IPS-NIHi7 (cell line): ENCODE results near the gene LRRC8D.
A peak's percentile ranks its signal among the peaks of the same experiment; 100 is the strongest.

Experiments used
- DNase-seq: peaks from one replicate; pipeline ENCODE4 v3.0.0; 2012; ENCODE audit warnings: mixed read lengths; ENCODE audit errors: extremely low spot score

Gene LRRC8D

DNA sequence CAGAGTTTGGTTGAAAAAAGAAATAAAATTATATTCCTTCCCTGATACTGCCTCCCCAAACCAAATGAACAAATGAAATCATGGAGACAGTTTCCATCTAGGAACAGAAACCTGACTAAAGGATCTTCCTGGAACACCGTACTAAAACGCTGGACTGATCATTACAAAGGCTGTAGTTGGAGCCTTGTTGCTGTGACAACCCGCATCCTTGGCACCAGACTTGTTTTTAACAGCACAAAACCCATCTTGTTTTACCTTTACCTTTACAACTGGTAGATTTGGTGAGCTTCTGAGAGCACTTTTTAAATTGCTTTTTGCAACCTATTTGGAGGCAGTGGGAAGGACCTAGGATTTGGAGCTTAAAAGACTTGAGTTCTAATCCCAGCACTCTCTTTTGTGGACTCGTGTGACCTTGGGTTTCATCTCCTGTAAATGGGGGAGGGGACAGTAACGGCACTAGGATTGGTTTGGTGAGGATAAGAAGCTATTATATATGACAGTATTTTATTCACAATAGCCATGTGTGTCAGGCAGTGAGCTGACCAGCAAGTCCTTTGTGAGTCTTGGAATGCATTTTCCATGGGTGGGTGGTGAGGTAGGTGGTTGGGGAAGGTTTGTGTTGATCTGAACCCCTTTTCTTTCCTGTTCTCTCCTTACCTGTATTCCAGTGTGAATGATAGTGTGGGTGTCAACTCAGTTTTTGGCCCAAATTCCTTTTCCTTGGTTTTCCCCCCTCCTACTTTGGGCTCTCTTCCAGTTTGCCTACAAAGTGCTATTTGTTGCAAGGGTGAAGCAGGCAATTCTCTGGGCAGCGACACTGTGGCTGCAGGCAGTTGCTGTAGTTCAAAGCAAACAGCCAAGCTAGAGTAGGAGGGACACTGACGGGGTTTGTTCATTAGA, 12.6 kb downstream of the LRRC8D start:
- DNase-seq = no peak

DNA sequence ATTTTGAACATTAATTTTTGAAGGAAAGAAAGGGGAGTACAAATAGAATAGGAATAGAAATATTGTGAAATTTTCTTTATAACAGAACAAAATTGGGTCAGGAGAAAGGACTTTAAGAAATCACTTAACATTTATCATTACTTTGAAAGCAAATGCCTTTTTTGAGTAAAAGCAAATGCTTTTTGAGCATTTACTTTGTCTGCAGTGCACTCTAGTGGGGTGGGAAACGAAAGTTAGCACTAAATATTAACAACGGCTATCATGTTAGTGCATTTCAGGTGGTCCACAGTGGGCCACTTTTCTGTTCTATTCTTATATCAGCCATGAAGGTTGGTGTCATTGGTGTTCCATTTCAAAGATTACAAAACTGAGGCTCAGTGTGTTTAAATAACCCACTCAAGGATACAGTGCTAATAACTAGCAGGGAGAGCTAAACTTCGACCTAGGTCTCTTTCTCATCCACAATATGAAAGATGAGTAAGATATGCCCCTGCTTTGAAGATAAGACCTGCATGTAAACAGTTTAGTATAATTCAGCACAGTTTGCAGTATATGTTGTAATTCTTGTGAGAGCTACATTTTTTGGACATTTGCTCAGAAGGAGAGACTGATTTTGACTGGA, 13.4 kb downstream of the LRRC8D start:
- no peak for DNase-seq

DNA sequence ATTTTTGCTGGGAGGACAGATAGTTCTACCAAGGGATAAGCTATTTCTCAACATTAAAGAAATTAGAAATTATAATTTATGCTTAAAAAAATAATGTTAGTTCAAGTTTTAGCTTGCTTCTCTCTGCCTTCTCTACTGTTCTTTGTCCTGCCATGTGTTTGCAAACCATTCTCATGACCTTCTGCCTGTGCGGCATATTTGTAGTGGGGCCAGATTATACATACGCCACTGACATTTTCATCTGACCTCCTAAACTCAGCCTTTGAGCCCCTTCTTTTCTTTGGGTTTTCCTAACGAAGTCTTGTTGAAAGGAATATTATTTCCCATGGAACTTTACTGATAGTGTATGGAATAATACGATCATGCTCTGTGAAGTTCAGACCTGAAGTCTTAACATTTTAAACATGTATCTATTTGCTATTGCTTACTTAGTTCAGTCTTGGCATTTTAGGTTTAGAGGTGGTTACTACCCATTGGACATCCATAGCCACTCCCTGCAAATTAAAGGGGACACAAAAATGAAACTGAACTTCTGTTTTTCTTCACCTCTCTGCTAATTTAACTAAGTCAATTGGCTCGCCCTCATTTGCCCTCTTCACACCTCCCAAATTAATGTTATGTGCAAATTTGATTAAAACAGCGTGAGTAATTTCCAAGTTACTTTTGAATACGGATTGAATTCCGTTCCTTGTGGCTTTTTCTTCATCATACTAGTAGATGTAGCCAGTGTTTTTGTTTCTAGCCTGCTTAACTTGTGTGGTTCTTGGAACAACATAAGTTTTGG, 15.6 kb downstream of the LRRC8D start:
- no peak for DNase-seq

DNA sequence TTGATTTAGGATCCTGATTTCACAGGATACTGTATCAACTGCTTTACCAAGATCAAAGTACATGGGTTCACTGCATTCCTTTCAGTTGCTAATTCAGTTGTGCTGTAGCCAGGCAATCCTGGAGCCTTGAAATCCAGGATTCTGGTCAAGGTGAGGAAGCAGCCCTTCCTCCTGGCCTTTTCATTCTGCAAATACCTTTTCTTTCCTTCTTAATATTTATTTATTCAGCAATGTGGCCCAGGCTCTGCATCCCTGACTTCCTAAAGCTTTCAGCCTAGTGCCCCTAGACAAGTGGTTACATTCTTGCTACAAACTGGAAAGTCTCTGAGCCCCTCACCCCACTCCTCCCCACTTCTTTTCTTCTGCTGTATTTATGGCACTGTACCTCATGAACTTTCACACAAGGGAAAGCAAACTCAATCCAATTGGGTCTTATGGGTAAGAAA, 16.2 kb downstream of the LRRC8D start:
- DNase-seq = peak; percentile 49

DNA sequence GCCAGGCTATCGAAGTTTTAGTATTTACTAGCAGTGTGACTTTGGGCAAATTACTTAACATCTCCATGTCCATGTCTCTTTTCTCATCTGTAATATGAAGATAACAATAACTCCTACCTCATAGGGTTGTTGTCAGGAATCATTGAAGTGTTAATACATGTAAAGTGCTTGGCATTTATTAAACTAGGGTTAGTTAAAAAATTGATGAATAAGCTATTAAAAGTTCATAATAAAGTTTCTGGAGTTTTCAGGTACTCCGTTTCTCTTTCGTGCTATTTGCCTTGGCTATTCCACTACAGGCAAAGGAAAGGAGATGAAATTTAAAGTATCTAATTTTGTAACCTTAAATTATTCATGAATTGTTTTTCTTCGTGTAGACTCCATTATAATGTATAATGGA, 16.7 kb downstream of the LRRC8D start:
- DNase-seq = no peak

DNA sequence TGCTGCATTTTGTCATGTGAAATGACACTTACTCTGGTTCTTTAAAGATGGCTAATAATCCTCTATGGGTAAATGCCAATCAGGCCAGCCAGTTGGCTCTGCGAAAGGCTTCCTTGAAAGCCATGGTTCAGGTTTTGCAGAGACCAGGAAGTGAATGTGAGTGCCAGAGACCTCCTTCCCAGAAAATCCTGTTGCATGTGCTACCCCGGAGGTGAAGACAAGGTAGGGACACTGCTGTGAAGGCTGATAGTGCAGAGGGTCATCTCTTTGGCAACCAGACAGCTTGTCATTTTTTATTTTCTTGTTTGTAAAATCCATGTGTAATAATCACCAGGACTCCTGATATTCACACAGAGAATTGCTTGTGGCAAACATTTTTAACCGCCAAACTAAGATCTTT, 18.7 kb downstream of the LRRC8D start:
- DNase-seq = no peak

DNA sequence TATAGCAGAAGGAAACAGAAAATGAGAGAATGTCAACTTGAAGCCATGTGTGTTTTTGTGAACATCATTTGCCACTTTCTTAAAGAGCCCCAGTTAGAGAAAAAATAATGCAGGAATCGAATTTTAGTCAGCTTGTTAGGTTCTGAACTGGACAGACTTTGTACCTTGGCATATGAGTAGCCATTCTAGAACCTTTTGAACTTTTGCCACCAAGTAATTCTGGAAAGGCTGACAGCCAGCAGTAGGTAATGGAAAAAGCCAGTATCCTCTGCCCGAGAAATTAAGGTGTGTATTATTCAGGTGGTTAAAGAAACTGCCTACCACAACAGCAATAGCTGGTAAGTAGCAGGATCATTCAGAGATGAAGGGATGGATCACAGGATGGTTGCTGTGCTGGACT, 20.7 kb downstream of the LRRC8D start:
- no peak for DNase-seq

DNA sequence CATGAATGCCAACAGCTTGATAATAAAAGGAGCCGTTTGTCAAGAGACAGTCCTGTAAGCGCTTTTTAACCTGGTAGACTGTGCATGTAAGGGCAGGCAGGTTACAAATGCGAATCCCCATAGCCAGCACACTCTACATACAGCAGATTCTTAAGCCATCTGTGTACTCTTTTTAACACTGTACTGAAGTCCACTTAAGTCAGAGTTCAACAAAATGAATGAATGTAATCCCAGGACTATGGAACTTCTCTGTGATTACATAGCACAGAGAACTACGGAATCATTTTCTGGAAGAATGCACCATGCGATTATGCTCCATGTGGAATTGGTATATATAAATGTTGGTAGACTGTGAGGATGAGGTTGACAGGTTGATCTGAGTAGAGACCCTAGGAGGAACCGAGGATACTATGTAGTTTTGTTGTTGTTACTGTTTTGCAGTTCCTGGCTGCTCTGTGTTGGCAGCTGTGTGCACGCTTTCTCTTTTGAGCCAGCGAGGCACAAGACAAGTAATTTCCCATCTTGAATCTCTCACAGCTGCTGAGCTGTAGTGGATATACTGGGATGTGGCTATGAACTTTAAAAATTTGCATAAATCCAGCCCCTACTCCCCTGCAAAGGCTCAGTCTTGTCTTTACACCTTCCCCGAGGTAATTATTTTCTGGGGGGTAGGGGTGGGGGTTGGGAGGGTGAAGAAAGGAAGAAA, 21.9 kb downstream of the LRRC8D start:
- no peak for DNase-seq

DNA sequence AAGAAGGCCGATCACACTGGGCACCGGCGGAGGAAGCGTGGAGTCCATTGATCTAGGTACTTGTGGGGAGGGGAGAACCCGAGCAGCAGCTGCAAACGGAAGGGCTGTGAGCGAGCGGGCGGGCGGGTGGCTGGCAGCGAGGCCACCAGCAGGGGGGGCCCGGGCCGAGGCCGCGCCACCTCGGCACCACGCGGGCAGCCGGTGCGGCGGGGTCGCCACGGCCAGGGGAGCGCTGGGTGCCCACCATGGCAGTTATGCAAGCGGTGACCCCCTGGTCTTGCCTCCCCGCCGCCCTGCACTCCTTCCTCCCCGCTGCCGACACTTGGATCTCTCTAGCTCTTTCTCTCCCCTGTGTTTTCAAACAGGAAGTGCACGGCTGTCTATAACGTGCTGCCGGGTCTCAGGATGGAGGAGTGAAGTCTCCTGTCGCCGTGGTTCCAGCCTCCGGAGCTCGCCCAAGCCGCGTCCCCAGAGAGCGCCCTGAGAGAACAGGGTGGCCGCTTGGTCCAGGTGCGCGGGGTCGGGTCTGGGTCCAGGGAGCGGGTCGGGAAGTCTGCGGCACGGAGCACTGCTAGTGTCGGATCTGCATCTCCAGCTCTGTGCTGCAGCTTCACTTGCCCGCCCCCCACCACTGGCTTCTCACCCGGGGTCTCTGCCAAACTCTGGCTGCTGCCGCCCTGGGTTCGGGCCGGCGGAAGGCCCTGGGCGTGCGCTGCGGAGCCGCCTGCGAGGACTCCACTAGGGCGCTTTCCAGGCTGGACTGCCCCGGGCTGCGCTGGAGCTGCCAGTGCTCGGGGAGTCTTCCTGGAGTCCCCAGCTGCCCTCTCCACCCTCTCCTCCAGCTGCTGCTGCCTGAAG, 22.7 kb downstream of the LRRC8D start:
- peak; percentile 90 for DNase-seq

DNA sequence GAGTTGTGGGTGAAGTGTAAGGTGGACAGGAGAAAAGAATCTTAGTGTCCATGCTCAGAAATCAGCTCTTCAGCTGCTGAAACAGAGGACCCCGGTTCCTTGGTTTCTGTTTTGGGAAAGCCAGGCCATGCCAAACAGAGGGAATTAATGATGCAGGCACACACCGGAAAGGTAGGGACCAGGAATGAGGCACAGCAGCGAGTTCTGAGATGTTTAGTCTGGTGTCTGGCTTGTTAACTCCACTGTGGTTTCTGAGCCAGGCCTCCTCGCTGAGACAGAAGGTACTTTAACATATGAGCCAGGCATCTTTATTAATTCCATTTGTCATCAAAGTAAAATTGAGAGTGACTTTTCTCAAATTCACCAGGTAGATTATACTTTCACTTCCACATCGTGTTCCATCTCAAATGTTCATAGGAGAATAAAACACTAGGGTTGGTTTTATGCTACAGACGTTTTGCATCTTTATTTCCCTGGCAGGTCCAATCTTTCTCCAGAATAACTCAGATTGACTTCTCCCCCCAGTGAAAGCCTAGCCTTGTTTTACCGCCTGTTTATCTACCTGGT, 23.5 kb downstream of the LRRC8D start:
- DNase-seq = no peak

DNA sequence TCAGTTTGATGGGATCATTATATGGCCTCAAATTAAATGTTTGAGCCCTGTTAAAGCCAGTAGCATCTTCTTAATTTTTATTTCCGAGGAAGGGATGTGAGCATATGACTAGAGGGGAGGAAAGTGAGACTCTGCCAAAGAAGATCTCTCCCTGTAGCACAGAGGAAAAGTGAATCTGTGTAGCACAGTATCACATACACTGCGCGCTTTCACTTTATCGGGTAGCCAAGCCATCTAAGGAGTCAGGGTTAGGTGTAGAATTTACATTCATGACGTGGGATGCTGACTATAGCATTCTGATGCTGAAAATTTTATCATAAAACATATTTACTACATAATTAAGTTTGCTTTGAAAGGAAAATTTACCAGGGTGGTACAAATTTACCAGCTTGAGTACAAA, 24.0 kb downstream of the LRRC8D start:
- no peak for DNase-seq

DNA sequence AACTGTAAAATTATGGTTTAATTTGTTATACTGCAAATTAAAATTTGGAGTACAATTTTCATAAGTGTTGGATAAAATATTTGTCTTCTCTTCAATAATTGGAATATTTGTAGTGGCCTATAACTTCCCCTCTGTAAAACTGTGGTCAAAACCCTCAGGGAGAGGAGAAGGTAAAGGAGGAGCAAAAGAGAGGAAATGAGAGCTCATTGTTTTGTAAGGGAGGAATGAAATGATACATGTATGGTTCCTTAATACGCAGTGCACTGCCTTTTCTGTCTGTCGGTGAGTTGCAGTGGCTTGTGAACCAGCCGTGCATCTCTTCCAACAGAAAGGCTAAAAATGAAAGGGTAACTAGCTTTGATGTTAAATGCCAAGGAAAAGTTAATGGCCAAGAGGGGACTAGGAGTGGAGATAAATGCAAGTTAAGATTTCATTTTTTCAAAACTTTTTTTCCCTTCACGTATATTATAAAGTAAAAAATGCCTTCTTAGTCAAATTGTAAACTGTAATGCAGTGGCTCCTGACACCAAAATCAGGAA, 26.4 kb downstream of the LRRC8D start:
- no peak for DNase-seq

DNA sequence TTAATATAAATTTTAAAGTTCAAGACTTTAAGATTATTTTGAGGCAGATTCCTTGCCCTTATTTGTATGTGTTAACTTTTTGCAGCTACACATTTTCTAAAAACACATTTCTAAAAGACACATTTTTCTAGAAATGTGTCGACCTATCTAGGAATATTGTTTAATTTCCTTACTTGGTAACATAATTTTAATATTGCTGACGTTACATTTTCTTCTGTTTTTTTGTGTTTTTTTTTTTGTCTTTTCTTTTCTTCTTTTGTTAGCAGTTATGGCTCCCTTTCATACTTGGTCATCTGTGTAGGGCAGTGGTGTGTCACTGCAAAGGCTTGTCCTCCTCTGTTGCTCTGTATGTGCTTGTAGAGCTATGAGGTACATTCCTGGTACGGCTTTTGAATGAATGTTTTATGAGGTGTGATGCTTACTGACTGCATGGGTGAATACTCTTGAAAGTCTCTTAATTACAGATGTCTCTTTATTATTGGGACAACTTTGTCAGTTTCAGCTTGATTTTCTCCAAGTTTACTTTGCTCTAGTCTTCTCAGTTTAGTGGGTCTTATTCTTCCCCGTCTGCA, 30.1 kb downstream of the LRRC8D start:
- no peak for DNase-seq

DNA sequence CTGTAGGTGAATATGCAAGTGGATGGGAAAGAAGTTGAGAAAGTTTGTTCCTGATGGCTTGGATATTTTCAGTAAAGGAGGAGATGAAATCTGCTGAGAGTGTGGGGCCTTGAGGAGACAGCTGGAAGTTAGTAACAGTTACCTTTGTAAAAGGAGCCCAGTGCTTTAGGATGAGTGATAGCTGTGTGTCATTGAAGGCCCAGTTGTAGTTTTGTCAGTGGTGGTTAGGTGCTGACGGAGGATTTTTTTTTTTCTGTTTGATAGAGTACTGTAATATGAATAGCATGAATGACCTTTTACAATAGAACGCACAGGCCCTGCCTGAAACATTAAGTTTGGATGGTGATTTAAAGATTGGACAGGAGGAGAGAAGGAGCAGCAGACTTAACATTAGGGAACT, 33.3 kb downstream of the LRRC8D start:
- no peak for DNase-seq

DNA sequence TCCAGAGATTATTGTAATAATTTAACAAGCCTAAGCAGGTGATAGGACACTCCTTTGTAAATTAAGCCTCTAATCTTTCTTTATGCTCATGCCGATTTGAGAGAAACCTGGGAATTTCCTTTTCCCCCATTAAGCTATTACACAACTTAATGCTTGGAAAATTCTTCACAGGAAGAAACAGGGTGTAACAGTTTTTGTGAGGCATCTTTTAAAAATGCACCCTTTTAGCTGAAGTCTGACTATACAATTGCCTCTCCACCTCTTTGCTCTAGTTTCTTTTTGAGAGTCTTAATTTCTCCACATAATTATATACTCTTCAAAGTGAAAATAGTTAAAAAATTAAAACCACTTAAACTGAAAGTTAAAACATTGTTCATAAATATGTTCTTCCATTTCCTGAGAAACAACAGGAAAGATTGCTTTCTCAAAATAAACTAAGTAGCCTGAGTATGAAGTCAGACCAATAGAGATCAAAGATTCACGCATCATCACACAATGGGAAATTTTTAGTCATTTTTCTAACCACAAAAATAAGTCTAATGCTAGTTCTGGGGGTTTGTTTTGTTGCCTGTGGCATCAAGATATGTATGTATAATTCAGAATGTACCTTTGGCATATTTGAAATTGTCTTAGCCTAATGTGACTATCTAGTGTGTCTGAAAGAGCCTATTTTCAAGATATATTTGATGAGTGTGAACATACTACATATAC, 34.7 kb downstream of the LRRC8D start:
- DNase-seq = no peak

DNA sequence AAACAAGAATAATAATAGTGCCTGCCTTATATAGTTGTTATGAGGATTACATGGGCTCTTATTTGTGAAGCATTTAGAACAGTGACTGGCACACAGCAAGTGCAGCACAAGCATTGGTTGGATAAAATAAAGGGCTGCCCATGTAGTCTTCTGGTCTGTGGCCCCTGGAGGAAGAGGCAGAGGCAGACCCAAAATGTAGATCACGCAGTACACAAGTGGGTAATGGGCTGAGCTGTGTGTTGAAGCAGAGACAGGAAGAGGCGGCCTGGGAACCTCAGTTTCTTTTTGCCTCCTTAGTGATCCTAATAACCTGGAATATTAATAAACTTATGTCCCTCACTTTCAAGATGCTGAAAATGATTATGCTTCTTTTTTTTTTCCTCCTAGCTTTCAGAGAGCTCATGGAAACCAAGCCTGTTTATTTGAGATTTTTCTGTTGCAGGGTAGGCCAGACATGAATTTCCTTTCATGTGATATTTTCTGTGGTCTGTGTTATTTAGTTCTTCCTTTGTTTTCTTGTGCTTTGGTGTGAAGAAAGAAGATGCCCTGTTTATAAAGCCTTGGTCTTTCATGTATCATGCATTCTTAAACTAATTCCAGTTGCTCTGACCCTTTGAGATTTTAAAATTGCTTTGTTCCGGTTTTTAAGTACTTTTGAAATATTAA, 42.5 kb downstream of the LRRC8D start:
- DNase-seq = no peak

DNA sequence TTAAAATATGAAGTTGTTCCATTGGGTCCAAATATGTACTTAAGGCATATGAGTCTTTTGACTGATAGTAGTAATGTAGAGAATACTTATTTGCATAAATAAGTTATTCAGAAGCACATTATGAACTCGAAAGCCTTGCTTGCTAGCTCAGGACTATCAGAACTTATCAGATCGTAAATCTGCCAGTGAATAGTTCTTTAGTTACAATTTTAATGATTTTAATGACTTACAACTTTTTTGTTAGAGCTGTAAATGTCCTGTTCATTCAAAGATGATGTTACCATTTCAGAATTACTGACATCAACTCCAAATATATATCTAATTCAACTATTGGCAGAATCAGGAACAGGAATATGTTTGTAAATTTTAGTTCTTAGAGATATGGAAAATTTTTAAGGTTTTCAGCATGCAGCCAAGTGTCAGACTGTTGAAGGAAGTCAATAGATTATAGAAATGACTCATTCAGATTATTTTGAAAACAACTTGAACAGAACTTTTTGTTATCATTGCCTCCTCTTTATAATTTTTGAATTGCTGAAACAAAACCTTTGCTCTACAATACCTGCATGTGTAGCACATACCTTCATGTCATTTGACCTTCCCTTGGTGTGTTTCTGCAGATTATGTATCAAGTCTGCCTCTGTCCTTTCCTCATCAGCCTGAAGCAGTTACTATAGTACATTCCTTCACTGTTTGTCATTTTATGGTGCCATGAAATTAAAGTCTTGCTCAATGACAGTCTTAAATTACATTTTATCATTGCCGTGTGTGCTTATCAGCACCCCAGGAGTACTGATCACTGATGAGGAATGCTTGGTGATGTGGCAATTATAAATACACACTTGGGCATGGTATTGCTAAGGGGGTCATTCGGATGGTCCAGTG, 44.9 kb downstream of the LRRC8D start:
- DNase-seq = no peak

DNA sequence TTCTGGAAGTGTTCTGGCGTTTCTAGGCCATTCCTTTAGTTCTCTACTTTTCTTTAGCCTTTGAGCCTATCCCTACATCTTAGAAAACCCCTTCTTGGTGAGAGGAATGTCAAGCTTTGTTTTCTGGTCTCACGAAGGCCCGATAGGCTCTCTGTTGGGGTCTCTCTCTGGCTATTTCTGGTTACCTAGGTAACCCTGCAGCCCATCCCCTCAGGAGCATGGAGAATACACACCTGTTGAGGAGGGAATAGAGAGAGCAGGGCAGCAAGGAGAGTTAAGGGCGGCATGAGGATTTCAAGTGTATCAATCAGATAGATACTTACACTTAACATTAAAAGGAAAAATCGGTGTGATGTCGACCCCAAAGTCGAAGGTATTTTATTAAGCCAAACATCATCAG, 45.7 kb downstream of the LRRC8D start:
- DNase-seq = peak; percentile 16
